ENCODE measurements around the gene NMNAT2. TPM values are rescaled to one million over a fixed set of nuclear protein-coding genes. Genes with fewer than 3 reads are reported as not detected.

NMNAT2 gene
- total RNA-seq, 3 donors from 2014 or later: not detected

- H3K4me3 Mint-ChIP-seq: no peak overlapping the region
- H3K27me3 Mint-ChIP-seq (ENCODE audit: low read depth): peaks cover 23% of the 10 kb centered on the region
- no peaks in the 10 kb centered on the region for H3K36me3 Mint-ChIP-seq (ENCODE audit: insufficient read depth)
- ATAC-seq (no peak), DNase-seq (no peak)
- H3K9me3 Mint-ChIP-seq: no peaks in the 10 kb centered on the region
- H3K4me1 Mint-ChIP-seq (ENCODE audit: low read depth): no peaks in the 10 kb centered on the region
Measured at GRCh38 chr1:183327434-183328290, 90.5 kb downstream of the NMNAT2 start.

- ATAC-seq: no peak
- no peaks in the 10 kb centered on the region for H3K9me3 Mint-ChIP-seq
- DNase-seq: no peak
- peaks cover 12% of the 10 kb centered on the region for H3K27me3 Mint-ChIP-seq (ENCODE audit: low read depth)
- no peaks in the 10 kb centered on the region for H3K36me3 Mint-ChIP-seq (ENCODE audit: insufficient read depth)
- no peak overlapping the region for H3K4me3 Mint-ChIP-seq
- no peaks in the 10 kb centered on the region for H3K4me1 Mint-ChIP-seq (ENCODE audit: low read depth)
Measured at GRCh38 chr1:183323849-183324683, 94.1 kb downstream of the NMNAT2 start.

GRCh38 chr1:183319606-183320005, 98.6 kb downstream of the NMNAT2 start:
- Mint-ChIP-seq H3K27me3 (ENCODE audit: low read depth) (peaks cover 16% of the 10 kb centered on the region), H3K4me1 (ENCODE audit: low read depth) (no peaks in the 10 kb centered on the region), H3K9me3 (no peaks in the 10 kb centered on the region), H3K4me3 (no peak overlapping the region), H3K36me3 (ENCODE audit: insufficient read depth) (no peaks in the 10 kb centered on the region)
- DNase-seq: no peak
- no peak for ATAC-seq

GRCh38 chr1:183319051-183319450, 99.1 kb downstream of the NMNAT2 start:
- H3K27me3 Mint-ChIP-seq (ENCODE audit: low read depth): peaks cover 16% of the 10 kb centered on the region
- H3K4me3 Mint-ChIP-seq: no peak overlapping the region
- ATAC-seq (no peak), DNase-seq (no peak)
- H3K9me3 Mint-ChIP-seq: no peaks in the 10 kb centered on the region
- no peaks in the 10 kb centered on the region for H3K4me1 Mint-ChIP-seq (ENCODE audit: low read depth)
- H3K36me3 Mint-ChIP-seq (ENCODE audit: insufficient read depth): no peaks in the 10 kb centered on the region

GRCh38 chr1:183318433-183318832, 99.7 kb downstream of the NMNAT2 start:
- Mint-ChIP-seq H3K4me3 (no peak overlapping the region), H3K36me3 (ENCODE audit: insufficient read depth) (no peaks in the 10 kb centered on the region), H3K9me3 (no peaks in the 10 kb centered on the region), H3K4me1 (ENCODE audit: low read depth) (no peaks in the 10 kb centered on the region), H3K27me3 (ENCODE audit: low read depth) (peaks cover 16% of the 10 kb centered on the region)
- ATAC-seq: no peak
- DNase-seq: no peak

- Mint-ChIP-seq H3K27me3 (ENCODE audit: low read depth) (peaks cover 8% of the 10 kb centered on the region), H3K36me3 (ENCODE audit: insufficient read depth) (no peaks in the 10 kb centered on the region), H3K9me3 (no peaks in the 10 kb centered on the region), H3K4me3 (no peak overlapping the region), H3K4me1 (ENCODE audit: low read depth) (no peaks in the 10 kb centered on the region)
- ATAC-seq (no peak), DNase-seq (no peak)
Measured at GRCh38 chr1:183315991-183316758, 102.0 kb downstream of the NMNAT2 start.

- ATAC-seq (no peak), DNase-seq (no peak)
- Mint-ChIP-seq H3K27me3 (ENCODE audit: low read depth) (peaks cover 8% of the 10 kb centered on the region), H3K9me3 (no peaks in the 10 kb centered on the region), H3K4me1 (ENCODE audit: low read depth) (peaks cover 5% of the 10 kb centered on the region), H3K36me3 (ENCODE audit: insufficient read depth) (no peaks in the 10 kb centered on the region), H3K4me3 (no peak overlapping the region)
Measured at GRCh38 chr1:183313063-183313462, 105.1 kb downstream of the NMNAT2 start.

GRCh38 chr1:183310753-183311479, 107.3 kb downstream of the NMNAT2 start:
- no peaks in the 10 kb centered on the region for H3K36me3 Mint-ChIP-seq (ENCODE audit: insufficient read depth)
- DNase-seq (no peak), ATAC-seq (peak in 1 of 2 donors; percentile 48)
- H3K9me3 Mint-ChIP-seq: no peaks in the 10 kb centered on the region
- no peak overlapping the region for H3K4me3 Mint-ChIP-seq
- H3K4me1 Mint-ChIP-seq (ENCODE audit: low read depth): peaks cover 5% of the 10 kb centered on the region
- H3K27me3 Mint-ChIP-seq (ENCODE audit: low read depth): no peaks in the 10 kb centered on the region

GRCh38 chr1:183308719-183309118, 109.5 kb downstream of the NMNAT2 start:
- H3K27me3 Mint-ChIP-seq (ENCODE audit: low read depth): peaks cover 2% of the 10 kb centered on the region
- ATAC-seq (no peak), DNase-seq (no peak)
- no peak overlapping the region for H3K4me3 Mint-ChIP-seq
- peaks cover 5% of the 10 kb centered on the region for H3K4me1 Mint-ChIP-seq (ENCODE audit: low read depth)
- H3K9me3 Mint-ChIP-seq: no peaks in the 10 kb centered on the region
- no peaks in the 10 kb centered on the region for H3K36me3 Mint-ChIP-seq (ENCODE audit: insufficient read depth)

- Mint-ChIP-seq H3K36me3 (ENCODE audit: insufficient read depth) (no peaks in the 10 kb centered on the region), H3K27me3 (ENCODE audit: low read depth) (peaks cover 2% of the 10 kb centered on the region), H3K4me1 (ENCODE audit: low read depth) (peaks cover 5% of the 10 kb centered on the region), H3K9me3 (no peaks in the 10 kb centered on the region), H3K4me3 (no peak overlapping the region)
- ATAC-seq (no peak), DNase-seq (no peak)
Measured at GRCh38 chr1:183306317-183307042, 111.7 kb downstream of the NMNAT2 start.

- no peaks in the 10 kb centered on the region for H3K36me3 Mint-ChIP-seq (ENCODE audit: insufficient read depth)
- no peaks in the 10 kb centered on the region for H3K4me1 Mint-ChIP-seq (ENCODE audit: low read depth)
- ATAC-seq: no peak
Measured at GRCh38 chr1:183304440-183305107, 113.6 kb downstream of the NMNAT2 start.

GRCh38 chr1:183303901-183304300, 114.3 kb downstream of the NMNAT2 start:
- ATAC-seq (no peak), DNase-seq (no peak)
- Mint-ChIP-seq H3K9me3 (no peaks in the 10 kb centered on the region), H3K36me3 (ENCODE audit: insufficient read depth) (no peaks in the 10 kb centered on the region), H3K4me3 (no peak overlapping the region), H3K4me1 (ENCODE audit: low read depth) (no peaks in the 10 kb centered on the region), H3K27me3 (ENCODE audit: low read depth) (peaks cover 2% of the 10 kb centered on the region)

More at GRCh38 chr1:183304440-183305107, 113.6 kb downstream of the NMNAT2 start:
- no peak for DNase-seq
- Mint-ChIP-seq H3K4me3 (no peak overlapping the region), H3K27me3 (ENCODE audit: low read depth) (peaks cover 2% of the 10 kb centered on the region), H3K9me3 (no peaks in the 10 kb centered on the region)

GRCh38 chr1:183303323-183303645, 114.9 kb downstream of the NMNAT2 start:
- H3K4me1 Mint-ChIP-seq (ENCODE audit: low read depth): no peaks in the 10 kb centered on the region
- peaks cover 2% of the 10 kb centered on the region for H3K27me3 Mint-ChIP-seq (ENCODE audit: low read depth)
- no peaks in the 10 kb centered on the region for H3K36me3 Mint-ChIP-seq (ENCODE audit: insufficient read depth)
- no peak overlapping the region for H3K4me3 Mint-ChIP-seq
- no peak for ATAC-seq
- no peaks in the 10 kb centered on the region for H3K9me3 Mint-ChIP-seq
- DNase-seq: no peak

All from activated T-cell treated with anti-CD3 and anti-CD28 coated beads, Interleukin-2, amount 50 U/mL, for 4 hours (primary cell).